Measurements from ENCODE around the gene OR2J2.
"Not testable (repeated sequence)": the region's sequence is repeated elsewhere in the genome, so short reads cannot be mapped to it uniquely, and the experiment has no call there.

OR2J2 gene

DNA sequence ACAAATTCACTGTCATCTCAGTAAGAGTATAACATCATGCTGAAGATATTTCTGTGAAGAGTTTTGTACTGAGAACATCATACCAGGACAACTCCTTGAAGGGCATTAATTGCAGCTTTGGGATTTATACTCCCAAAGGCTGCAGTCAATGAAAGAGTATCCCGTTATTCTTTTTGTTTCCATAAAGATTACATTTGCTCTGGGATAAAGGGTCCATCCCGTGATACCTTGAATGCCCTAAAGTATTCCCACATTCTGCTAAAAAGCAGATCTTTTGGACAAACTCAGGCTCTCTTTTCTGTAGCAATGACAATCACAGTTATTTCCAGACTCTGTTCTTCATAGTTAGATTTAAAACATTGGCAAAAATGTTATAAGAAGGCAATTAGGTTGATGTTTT lies at the start of gene OR2J2:
TSS of gene OR2J2 (plus strand) at position 301 of the 400 bp plus-strand sequence. CDS start 2,729 bp downstream, outside the sequence.
- not testable (repeated sequence) for H3K4me3 ChIP-seq (ENCODE audit: low read depth, low read length)

DNA sequence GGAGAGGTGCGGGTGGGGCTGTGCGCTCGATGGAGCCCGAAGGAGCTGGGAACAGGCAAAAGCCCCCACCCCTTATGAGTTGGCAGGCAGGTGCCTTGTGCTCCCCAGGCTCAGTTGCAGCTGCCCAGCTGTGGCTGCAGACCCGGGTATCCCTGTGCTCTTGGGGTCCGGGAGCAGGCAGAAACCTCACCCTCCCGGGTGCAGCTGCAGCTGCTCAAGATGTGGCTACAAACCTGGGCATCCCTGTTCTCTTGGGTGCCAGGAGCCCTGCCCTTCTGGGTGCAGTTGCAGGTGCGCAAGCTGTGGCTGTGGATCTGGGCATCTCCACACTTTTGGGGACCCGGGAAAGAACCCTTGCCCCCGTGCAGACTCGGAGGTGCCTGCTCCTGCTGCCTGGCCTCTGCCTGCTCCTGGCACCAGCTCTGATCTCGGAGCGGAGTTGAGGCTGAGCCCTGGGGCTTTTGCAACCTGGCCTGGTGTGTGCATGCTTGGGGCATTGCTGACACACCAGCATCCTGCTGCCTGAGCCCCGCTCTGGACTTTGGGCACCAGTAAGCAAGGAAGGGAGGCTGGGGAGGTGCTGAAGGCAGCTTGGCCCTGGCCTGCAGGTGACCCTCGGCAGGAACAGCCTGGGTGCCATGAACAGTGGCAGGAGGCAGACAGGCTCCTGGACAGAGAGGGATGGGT lies 41.2 kb upstream of the OR2J2 start:
- TF ChIP-seq, protein P1, sequence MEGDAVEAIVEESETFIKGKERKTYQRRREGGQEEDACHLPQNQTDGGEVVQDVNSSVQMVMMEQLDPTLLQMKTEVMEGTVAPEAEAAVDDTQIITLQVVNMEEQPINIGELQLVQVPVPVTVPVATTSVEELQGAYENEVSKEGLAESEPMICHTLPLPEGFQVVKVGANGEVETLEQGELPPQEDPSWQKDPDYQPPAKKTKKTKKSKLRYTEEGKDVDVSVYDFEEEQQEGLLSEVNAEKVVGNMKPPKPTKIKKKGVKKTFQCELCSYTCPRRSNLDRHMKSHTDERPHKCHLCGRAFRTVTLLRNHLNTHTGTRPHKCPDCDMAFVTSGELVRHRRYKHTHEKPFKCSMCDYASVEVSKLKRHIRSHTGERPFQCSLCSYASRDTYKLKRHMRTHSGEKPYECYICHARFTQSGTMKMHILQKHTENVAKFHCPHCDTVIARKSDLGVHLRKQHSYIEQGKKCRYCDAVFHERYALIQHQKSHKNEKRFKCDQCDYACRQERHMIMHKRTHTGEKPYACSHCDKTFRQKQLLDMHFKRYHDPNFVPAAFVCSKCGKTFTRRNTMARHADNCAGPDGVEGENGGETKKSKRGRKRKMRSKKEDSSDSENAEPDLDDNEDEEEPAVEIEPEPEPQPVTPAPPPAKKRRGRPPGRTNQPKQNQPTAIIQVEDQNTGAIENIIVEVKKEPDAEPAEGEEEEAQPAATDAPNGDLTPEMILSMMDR (IDR thresholded peaks at IDR 0.05; ENCODE audit: low read depth, low read length): no peak

DNA sequence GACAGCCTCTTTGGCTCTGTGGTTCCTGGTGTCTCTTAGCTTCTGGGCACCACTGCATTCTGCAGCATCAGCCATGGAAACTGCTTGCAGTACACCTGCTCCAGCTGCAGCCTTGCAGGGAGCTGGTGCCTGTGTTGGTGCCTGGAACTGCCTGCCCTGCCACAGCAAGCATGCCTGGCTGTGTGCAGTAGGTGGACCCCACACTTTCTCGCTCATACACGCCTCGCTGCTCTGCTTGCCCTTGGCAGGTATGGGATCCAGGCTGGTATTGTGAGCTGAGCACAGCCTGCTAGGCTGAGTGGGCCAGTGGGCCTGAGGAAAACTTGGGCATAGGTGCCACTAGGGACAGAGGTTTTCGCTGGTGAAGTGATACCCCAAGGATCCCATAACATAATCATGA lies 40.1 kb upstream of the OR2J2 start:
- TF ChIP-seq, protein P1 (IDR thresholded peaks at IDR 0.05; ENCODE audit: low read depth, low read length): no peak
- no peak overlapping the region for H3K4me3 ChIP-seq (ENCODE audit: low read depth, low read length)

More for the DNA sequence above, 41.2 kb upstream of the OR2J2 start:
- no peak overlapping the region for H3K4me3 ChIP-seq (ENCODE audit: low read depth, low read length)

DNA sequence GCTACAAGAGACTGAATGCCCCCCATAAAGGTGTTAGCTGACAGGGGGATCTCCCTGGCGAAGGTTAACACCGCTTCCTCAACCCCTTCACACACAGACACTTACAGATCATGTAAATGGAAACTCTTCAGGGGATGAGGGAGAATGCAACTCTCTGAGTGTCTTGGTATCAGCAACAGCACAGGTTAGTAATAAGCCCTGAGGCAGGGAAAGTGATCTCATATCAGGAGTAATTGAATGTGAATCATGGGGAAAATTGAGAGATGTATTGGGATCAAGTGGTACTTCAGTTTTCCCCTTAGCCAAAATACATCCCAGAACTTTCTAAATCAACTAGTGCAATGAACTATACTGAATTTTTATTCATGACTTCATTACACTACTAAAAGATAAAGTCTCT lies 39.0 kb upstream of the OR2J2 start:
- H3K4me3 ChIP-seq (ENCODE audit: low read depth, low read length): no peak overlapping the region
- TF ChIP-seq, protein P1 (IDR thresholded peaks at IDR 0.05; ENCODE audit: low read depth, low read length): no peak

DNA sequence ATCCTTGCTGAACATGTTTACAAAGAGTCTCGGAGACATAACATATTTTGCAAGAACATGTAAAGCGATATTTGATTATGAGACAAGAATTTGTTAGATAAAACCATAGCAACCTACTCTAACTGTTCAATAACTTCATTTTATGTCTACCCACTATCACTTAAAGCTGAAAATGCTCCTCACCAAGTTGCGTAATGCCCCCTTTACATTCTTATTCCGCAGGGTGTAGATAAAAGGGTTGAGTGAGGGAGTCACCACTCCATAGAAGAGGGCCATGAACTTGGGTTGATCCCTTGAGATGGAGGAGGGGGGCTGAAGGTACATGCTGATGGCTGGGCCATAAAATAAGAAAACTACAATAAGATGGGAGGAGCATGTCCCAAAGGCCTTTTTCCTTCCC lies 33.0 kb upstream of the OR2J2 start:
- no peak overlapping the region for H3K4me3 ChIP-seq (ENCODE audit: low read depth, low read length)
- TF ChIP-seq, protein P1 (IDR thresholded peaks at IDR 0.05; ENCODE audit: low read depth, low read length): no peak

DNA sequence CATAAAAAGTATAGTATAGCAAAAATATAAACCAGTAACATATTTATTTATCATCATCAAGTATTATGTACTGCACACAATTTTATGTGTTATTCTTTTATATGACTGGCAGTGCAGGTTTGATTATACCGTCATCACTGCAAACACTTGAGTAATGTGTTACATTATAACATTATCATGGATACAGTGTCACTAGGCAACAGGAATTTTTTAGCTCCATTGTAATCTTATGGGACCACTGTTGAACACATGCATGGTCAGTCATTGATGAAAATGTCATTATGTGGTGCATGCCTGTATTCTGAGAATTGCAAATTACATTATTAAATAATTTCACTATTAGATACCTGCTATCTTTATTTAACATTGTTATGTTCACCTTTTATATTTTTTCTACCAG lies 29.1 kb upstream of the OR2J2 start:
- no peak overlapping the region for H3K4me3 ChIP-seq (ENCODE audit: low read depth, low read length)
- TF ChIP-seq, protein P1 (IDR thresholded peaks at IDR 0.05; ENCODE audit: low read depth, low read length): no peak

DNA sequence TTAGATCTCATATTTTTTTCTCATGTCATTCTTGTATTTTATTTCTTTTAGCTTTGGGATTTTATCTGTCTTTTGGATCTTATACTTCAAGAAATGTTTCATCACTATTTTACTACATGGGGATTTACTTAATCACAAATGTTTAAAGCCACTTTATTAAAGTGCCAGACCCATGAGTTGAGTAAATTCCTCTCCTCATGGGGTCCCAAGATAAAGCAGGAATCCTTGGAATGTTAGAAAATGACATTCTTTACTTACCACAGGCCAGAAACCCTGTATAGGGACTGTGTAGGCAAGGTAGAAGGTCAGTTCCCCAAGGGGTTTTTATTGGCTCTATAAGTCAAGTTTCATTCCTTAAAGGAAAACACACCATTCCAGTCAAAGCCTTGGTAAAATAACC lies 28.4 kb upstream of the OR2J2 start:
- TF ChIP-seq, protein P1 (IDR thresholded peaks at IDR 0.05; ENCODE audit: low read depth, low read length): no peak
- H3K4me3 ChIP-seq (ENCODE audit: low read depth, low read length): no peak overlapping the region

DNA sequence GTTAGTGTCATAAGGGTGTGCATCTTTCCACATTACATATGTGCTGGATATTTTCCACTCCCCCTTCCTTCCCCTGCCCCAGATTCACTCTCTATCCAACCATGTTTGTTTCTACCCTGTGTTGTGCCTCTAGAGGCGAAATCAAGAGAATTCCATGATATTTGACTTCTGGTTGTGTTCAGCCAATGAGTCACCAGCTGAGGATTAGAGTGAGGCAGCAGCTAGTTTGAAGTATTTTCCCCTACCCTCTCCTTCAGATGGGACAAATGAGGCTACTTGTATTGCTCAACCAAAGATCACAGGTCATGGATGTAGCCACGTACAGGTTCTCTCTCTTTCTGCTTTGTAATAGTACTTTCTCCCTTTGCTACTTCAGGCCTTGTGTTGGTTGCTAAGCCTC lies 24.5 kb upstream of the OR2J2 start:
- TF ChIP-seq, protein P1 (IDR thresholded peaks at IDR 0.05; ENCODE audit: low read depth, low read length): no peak
- no peak overlapping the region for H3K4me3 ChIP-seq (ENCODE audit: low read depth, low read length)
